ENCODE measurements around the gene DDX59. TPM values are rescaled to one million over a fixed set of nuclear protein-coding genes. Genes with fewer than 3 reads are reported as not detected.

The DDX59 gene
- total and polyA plus RNA-seq, 9 of the 15 experiments (the other 6 are each of a cell fraction or from before 2014, with no cell fraction given): 8.3 to 30.4 (median 19.8) TPM

GRCh38 chr1:200669314-200670241 lies at the start of gene DDX59 (continued):
- TF ChIP-seq RBBP5 (IDR thresholded peaks at IDR 0.05; ENCODE audit: borderline replicate concordance, insufficient read depth, low read length, poor library complexity, severe bottlenecking): peak; percentile 83
- no peak for TF ChIP-seq NELFE (IDR thresholded peaks at IDR 0.05; ENCODE audit: insufficient read depth, insufficient read length)
- no peak; the same call in 1 of the 2 replicates for TF ChIP-seq USF1 (CRISPR knock-in tag; IDR thresholded peaks at IDR 0.05)
- TF ChIP-seq MGA (IDR thresholded peaks at IDR 0.05): no peak
- TF ChIP-seq ZNF143 (CRISPR knock-in tag; IDR thresholded peaks at IDR 0.05): no peak
- TF ChIP-seq ZBTB2 (IDR thresholded peaks at IDR 0.05): 0 out of 2 replicates have a peak, but pooled peaks have one; percentile 25
- peak in 1 of 2 experiments; percentile 62; a peak in 1 of 4 replicates for TF ChIP-seq BCLAF1 (IDR thresholded peaks at IDR 0.05; ENCODE audit: borderline replicate concordance in 1 of 2, control insufficient read depth in 1 of 2, low read depth in 2 of 2, low read length in 1 of 2)

Measured in K562 (cell line).